Suprapubic skin (tissue), 4 donors: ENCODE data around the gene COPZ1. TPM values are rescaled to one million over a fixed set of nuclear protein-coding genes. Genes with fewer than 3 reads are reported as not detected.

Experiments used
- DNase-seq, 2 donors: peaks; one replicate each; pipeline ENCODE4 v3.0.0-alpha.2; 2019; ENCODE audit warnings: low spot score in 2 of 2
- H3K27ac ChIP-seq: fragments of 200-600 bp; sonication (generic); one replicate; pipeline ENCODE4 v1.5.1; 2019
- H3K27me3 ChIP-seq: fragments of 200-600 bp; sonication (generic); one replicate; pipeline ENCODE4 v1.5.1; 2019
- H3K36me3 ChIP-seq: fragments of 200-600 bp; sonication (generic); one replicate; pipeline ENCODE4 v1.5.1; 2019
- H3K4me1 ChIP-seq: fragments of 200-600 bp; sonication (generic); one replicate; pipeline ENCODE4 v1.5.1; 2019
- H3K4me3 ChIP-seq: fragments of 200-600 bp; sonication (generic); one replicate; pipeline ENCODE4 v1.5.1; 2019; ENCODE audit warnings: mild to moderate bottlenecking
- H3K9me3 ChIP-seq: fragments of 200-600 bp; sonication (generic); one replicate; pipeline ENCODE4 v1.5.1; 2019
- EP300 ChIP-seq: sonication (generic); formaldehyde crosslinking; IDR thresholded peaks from one replicate; pipeline ENCODE4 v1.6.1; 2017; ENCODE audit warnings: antibody characterized with exemption
- POLR2A ChIP-seq, 2 donors: fragments of 450-650 bp; IDR thresholded peaks; one replicate each; pipeline ENCODE4 v1.6.1; 2017; ENCODE audit warnings: antibody characterized with exemption in 2 of 2, mild to moderate bottlenecking in 2 of 2, moderate library complexity in 2 of 2
- POLR2AphosphoS5 ChIP-seq, 3 donors: sonication (generic); formaldehyde crosslinking; IDR thresholded peaks; one replicate each; pipeline ENCODE4 v1.6.1; 2017; ENCODE audit warnings: antibody characterized with exemption in 3 of 3
- WGBS: methylation state at CpG from one replicate; pipeline ENCODE4 v1.1.5; 2018; 5-methylcytosine and 5-hydroxymethylcytosine counted together
- total RNA-seq, 4 donors: library from RNA; depleted of rRNA; stranded (reverse); fragments of >200 nt; gene quantifications; one replicate each; pipeline ENCODE4 v1.1.0, GENCODE V29; 2016
- TF ChIP-seq, protein P1 (sequence below), 2 donors: fragments of 200-600 bp in 1 of 2; fragments of 450-650 bp in 1 of 2; sonication (generic) in 1 of 2; IDR thresholded peaks; one replicate each; pipeline ENCODE4 v1.5.1; 2016 to 2019; ENCODE audit warnings: antibody characterized with exemption in 2 of 2, mild to moderate bottlenecking in 1 of 2, moderate library complexity in 1 of 2

COPZ1 gene
- total RNA-seq, 4 donors from 2014 or later: 70.9 to 89.0 (median 77.6) TPM

DNA sequence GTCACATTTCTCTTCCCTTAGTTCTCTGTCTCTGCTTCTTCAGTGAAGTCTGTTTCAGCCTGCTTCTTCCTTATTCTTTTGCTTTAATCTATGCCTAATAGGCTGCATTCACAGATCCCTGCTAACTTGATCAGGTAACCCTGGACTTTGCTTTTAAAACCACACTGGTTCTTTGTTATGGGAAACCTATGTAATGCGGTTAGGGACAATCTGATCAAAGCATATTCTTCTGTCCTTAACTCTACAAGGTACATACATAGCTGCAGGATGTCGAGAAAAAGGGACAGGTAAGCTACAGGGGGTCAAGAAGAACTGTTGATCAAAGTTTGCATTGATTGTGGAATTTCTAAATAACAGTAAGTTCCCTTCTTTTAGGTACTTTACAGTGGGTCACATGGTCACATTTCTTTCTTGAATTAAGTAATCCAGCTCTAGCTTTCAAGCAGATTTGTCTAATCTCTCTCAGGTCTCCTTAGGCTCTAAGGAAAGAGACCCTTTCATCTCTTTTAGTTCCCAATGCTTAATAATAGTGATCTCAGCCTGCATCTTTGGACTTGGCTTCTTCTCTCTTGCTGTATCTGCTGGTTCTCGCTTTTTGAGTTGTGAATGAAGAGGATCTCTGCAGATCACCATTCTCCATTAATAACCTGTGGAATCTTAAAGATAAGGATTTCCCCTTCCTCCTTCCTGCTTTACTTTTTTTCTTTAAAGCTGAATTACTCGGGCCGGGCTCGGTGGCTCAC is 3.8 kb downstream of the COPZ1 start:
- Histone ChIP-seq H3K36me3 (peaks cover 7% of the 10 kb centered on the region), H3K9me3 (no peaks in the 10 kb centered on the region), H3K4me1 (peaks cover 44% of the 10 kb centered on the region), H3K27me3 (no peaks in the 10 kb centered on the region), H3K4me3 (no peak overlapping the region), H3K27ac (no peak overlapping the region)
- WGBS: 77% methylated on average over 6 of the region's 6 CpGs
- DNase-seq: no peak
- no peak for TF ChIP-seq EP300
- TF ChIP-seq POLR2A (IDR thresholded peaks at IDR 0.05): no peak
- TF ChIP-seq, protein P1, sequence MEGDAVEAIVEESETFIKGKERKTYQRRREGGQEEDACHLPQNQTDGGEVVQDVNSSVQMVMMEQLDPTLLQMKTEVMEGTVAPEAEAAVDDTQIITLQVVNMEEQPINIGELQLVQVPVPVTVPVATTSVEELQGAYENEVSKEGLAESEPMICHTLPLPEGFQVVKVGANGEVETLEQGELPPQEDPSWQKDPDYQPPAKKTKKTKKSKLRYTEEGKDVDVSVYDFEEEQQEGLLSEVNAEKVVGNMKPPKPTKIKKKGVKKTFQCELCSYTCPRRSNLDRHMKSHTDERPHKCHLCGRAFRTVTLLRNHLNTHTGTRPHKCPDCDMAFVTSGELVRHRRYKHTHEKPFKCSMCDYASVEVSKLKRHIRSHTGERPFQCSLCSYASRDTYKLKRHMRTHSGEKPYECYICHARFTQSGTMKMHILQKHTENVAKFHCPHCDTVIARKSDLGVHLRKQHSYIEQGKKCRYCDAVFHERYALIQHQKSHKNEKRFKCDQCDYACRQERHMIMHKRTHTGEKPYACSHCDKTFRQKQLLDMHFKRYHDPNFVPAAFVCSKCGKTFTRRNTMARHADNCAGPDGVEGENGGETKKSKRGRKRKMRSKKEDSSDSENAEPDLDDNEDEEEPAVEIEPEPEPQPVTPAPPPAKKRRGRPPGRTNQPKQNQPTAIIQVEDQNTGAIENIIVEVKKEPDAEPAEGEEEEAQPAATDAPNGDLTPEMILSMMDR (IDR thresholded peaks at IDR 0.05): no peak
- TF ChIP-seq POLR2AphosphoS5 (IDR thresholded peaks at IDR 0.05): no peak

DNA sequence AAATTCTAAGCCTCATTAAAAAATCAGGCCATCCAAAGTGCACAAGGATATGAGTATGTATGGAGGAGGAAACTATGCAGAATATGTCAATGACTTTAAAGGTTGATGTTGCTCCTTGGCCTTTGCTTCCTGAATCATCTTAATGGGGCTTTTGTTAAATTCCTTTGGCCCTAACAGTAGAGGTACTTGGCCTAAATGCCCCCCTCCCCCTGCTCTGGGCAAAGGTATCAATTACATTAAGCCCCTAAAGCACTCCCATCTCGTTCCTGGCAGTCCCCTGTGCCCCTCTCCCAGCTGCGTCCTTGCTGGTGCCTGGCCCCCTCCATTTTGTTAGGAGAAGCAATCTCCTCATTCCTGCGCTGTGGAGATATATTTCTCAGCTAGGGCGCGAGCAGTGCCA is 4.8 kb downstream of the COPZ1 start:
- peaks cover 7% of the 10 kb centered on the region for H3K36me3 ChIP-seq
- WGBS: 84% methylated on average over 5 of the region's 5 CpGs
- H3K4me3 ChIP-seq: no peak overlapping the region
- H3K27ac ChIP-seq: no peak overlapping the region
- H3K9me3 ChIP-seq: no peaks in the 10 kb centered on the region
- H3K4me1 ChIP-seq: peaks cover 44% of the 10 kb centered on the region
- no peak for TF ChIP-seq POLR2A (IDR thresholded peaks at IDR 0.05)
- no peak for TF ChIP-seq POLR2AphosphoS5 (IDR thresholded peaks at IDR 0.05)
- TF ChIP-seq EP300: no peak
- TF ChIP-seq, protein P1 (IDR thresholded peaks at IDR 0.05): no peak
- no peaks in the 10 kb centered on the region for H3K27me3 ChIP-seq
- no peak for DNase-seq

DNA sequence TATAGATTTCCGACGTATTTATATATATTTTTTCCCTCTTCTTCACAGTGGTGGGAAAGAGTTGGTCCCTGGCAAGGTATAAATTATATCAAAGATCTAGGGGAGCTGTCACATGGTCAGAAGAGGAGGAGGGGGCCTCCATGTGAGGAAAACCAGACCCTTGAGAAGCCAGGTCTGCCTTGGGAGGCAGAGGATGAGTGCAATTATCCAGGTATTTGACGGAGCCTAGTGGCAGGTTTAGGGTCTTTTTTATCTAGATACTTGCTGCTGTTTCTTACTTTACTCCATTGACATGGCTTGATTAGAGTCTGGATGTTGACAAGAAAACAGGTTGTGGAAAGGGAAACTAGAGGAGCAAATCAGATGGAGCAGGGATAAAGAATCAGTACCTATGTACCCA is 5.5 kb downstream of the COPZ1 start:
- TF ChIP-seq EP300 (no peak), POLR2AphosphoS5 (IDR thresholded peaks at IDR 0.05) (no peak), POLR2A (IDR thresholded peaks at IDR 0.05) (no peak)
- TF ChIP-seq, protein P1 (IDR thresholded peaks at IDR 0.05): no peak
- Histone ChIP-seq H3K9me3 (no peaks in the 10 kb centered on the region), H3K4me1 (peaks cover 44% of the 10 kb centered on the region), H3K27ac (no peak overlapping the region), H3K27me3 (no peaks in the 10 kb centered on the region), H3K36me3 (peaks cover 7% of the 10 kb centered on the region), H3K4me3 (no peak overlapping the region)
- 58% methylated on average over 3 of the region's 3 CpGs for WGBS
- DNase-seq: no peak

DNA sequence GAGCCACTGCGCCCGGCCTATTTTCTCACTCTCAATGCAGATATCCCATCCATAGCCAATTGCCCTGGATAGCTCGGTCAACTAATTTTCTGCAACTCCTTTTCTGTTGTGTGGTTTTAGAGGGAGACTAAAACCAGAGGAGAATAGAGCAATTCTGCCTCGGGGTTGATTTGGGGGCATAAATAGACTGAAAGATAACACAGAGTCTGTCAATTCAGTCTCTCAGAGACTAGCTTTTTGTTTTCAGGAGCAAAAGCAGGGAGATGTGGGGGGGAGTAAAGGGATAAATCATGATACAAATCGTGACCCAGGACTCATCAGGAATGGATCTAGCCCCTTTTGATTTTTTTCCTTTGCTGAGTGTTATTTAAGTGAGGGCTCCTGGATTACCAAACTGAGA is 6.5 kb downstream of the COPZ1 start:
- 76% methylated on average over 5 of the region's 5 CpGs for WGBS
- TF ChIP-seq POLR2AphosphoS5 (IDR thresholded peaks at IDR 0.05) (no peak), POLR2A (IDR thresholded peaks at IDR 0.05) (no peak), EP300 (no peak)
- TF ChIP-seq, protein P1 (IDR thresholded peaks at IDR 0.05): no peak
- no peak for DNase-seq
- Histone ChIP-seq H3K4me1 (peaks cover 36% of the 10 kb centered on the region), H3K27me3 (no peaks in the 10 kb centered on the region), H3K36me3 (peaks cover 7% of the 10 kb centered on the region), H3K9me3 (no peaks in the 10 kb centered on the region), H3K27ac (no peak overlapping the region), H3K4me3 (no peak overlapping the region)

DNA sequence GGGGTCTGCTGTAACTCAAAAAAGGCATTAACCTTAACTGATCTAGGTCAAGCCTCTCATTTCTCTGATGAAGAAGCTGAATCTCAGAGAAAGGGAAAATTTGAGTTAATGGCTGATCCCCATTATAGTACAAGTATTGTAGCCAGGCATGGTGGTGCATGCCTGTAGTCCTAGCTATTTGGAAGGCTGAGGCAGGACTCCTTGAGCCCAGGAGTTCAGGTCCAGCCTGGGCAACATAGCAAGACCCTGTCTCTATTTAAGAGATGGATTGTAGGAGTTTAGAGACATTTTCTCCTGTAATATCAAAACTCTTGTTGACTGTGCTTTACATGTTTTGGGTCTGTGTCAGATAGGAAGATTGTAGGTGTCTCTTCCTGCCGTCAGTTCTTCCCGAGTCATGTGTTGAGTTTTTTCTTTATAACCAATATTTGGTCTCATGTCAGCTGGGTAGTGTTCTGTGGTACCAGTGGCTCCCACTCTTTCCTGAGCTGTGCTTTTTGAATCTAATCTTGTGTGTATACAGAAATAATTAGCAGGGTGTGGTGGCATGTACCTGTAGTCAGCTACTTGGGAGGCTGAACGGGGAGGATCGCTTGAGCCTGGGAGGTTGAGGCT is 8.6 kb downstream of the COPZ1 start:
- Histone ChIP-seq H3K27ac (no peak overlapping the region), H3K9me3 (no peaks in the 10 kb centered on the region), H3K27me3 (no peaks in the 10 kb centered on the region), H3K4me1 (peaks cover 38% of the 10 kb centered on the region), H3K36me3 (peaks cover 7% of the 10 kb centered on the region), H3K4me3 (no peak overlapping the region)
- DNase-seq: no peak
- no peak for TF ChIP-seq POLR2A (IDR thresholded peaks at IDR 0.05)
- no peak for TF ChIP-seq EP300
- no peak for TF ChIP-seq POLR2AphosphoS5 (IDR thresholded peaks at IDR 0.05)
- TF ChIP-seq, protein P1 (IDR thresholded peaks at IDR 0.05): no peak
- WGBS: 95% methylated on average over 4 of the region's 4 CpGs
